Dendritic cell treated with granulocyte-macrophage colony-stimulating factor and Interleukin-4, amounts not matched to agents 40 ng/mL and 50 ng/mL, for 4 days (primary cell): ENCODE measurements around the gene TIMP3.
A peak's percentile ranks its signal among the peaks of the same experiment; 100 is the strongest.
"Not testable (repeated sequence)": the region's sequence is repeated elsewhere in the genome, so short reads cannot be mapped to it uniquely, and the experiment has no call there.

ENCODE experiments used
- H3K27ac Mint-ChIP-seq: one replicate; pipeline ENCODE4 v1.8.0; 2022; ENCODE audit warnings: mild to moderate bottlenecking, mixed read lengths
- H3K27me3 Mint-ChIP-seq: one replicate; pipeline ENCODE4 v1.8.0; 2022; ENCODE audit warnings: mild to moderate bottlenecking, mixed read lengths
- H3K36me3 Mint-ChIP-seq: one replicate; pipeline ENCODE4 v1.8.0; 2022; ENCODE audit warnings: low read depth, mixed read lengths
- H3K4me1 Mint-ChIP-seq: one replicate; pipeline ENCODE4 v1.8.0; 2022; ENCODE audit warnings: low read depth, mixed read lengths
- H3K4me3 Mint-ChIP-seq: one replicate; pipeline ENCODE4 v1.8.0; 2022; ENCODE audit warnings: mild to moderate bottlenecking, moderate library complexity, mixed read lengths
- H3K9me3 Mint-ChIP-seq: one replicate; pipeline ENCODE4 v1.8.0; 2022; ENCODE audit warnings: mixed read lengths
- intact Hi-C: fragments of 100-400 bp; cut with micrococcal nuclease; formaldehyde crosslinking; loops from one replicate; pipeline ENCODE4 v1.15.0; 2022

Gene TIMP3

GRCh38 chr22:32801537-32802236 lies at the start of gene TIMP3:
Gene TIMP3 (plus strand): TSS chr22:32801705. CDS start chr22:32802002, 297 bp downstream.
- no peaks in the 10 kb centered on the region for H3K36me3 Mint-ChIP-seq
- intact Hi-C loops: no loop called here
- no peaks in the 10 kb centered on the region for H3K9me3 Mint-ChIP-seq
- peaks cover 61% of the 10 kb centered on the region for H3K27me3 Mint-ChIP-seq
- H3K4me1 Mint-ChIP-seq: peaks cover 4% of the 10 kb centered on the region
- no peak within 1 kb of the TSS for H3K4me3 Mint-ChIP-seq
- no peak within 1 kb of the TSS for H3K27ac Mint-ChIP-seq

GRCh38 chr22:32752326-32752725 lies 49.2 kb upstream of the TIMP3 start:
- Mint-ChIP-seq H3K27me3 (peaks cover 11% of the 10 kb centered on the region), H3K4me3 (no peak overlapping the region), H3K9me3 (no peaks in the 10 kb centered on the region), H3K4me1 (peaks cover 18% of the 10 kb centered on the region), H3K36me3 (no peaks in the 10 kb centered on the region), H3K27ac (peak overlapping the region; percentile 15)
- intact Hi-C loops: no loop called here

- Mint-ChIP-seq H3K27me3 (peaks cover 11% of the 10 kb centered on the region), H3K36me3 (no peaks in the 10 kb centered on the region), H3K4me1 (peaks cover 18% of the 10 kb centered on the region), H3K27ac (peak overlapping the region; percentile 15), H3K4me3 (no peak overlapping the region), H3K9me3 (no peaks in the 10 kb centered on the region)
- intact Hi-C loops: no loop called here
These were observed 48.5 kb upstream of the TIMP3 start for GRCh38 chr22:32752816-32753520.

- peaks cover 11% of the 10 kb centered on the region for H3K27me3 Mint-ChIP-seq
- H3K4me3 Mint-ChIP-seq: no peak overlapping the region
- intact Hi-C loops: no loop called here
- no peaks in the 10 kb centered on the region for H3K9me3 Mint-ChIP-seq
- H3K36me3 Mint-ChIP-seq: no peaks in the 10 kb centered on the region
- H3K4me1 Mint-ChIP-seq: peaks cover 18% of the 10 kb centered on the region
- no peak overlapping the region for H3K27ac Mint-ChIP-seq
These were observed 47.9 kb upstream of the TIMP3 start for GRCh38 chr22:32753591-32753990.

- no peak overlapping the region for H3K27ac Mint-ChIP-seq
- H3K9me3 Mint-ChIP-seq: no peaks in the 10 kb centered on the region
- peaks cover 18% of the 10 kb centered on the region for H3K4me1 Mint-ChIP-seq
- H3K4me3 Mint-ChIP-seq: no peak overlapping the region
- H3K36me3 Mint-ChIP-seq: no peaks in the 10 kb centered on the region
- peaks cover 11% of the 10 kb centered on the region for H3K27me3 Mint-ChIP-seq
- intact Hi-C loops: no loop called here
These were observed 47.0 kb upstream of the TIMP3 start for GRCh38 chr22:32754413-32755041.

GRCh38 chr22:32757086-32757762 lies 44.3 kb upstream of the TIMP3 start:
- H3K36me3 Mint-ChIP-seq, H3K4me3 Mint-ChIP-seq, H3K27ac Mint-ChIP-seq, H3K9me3 Mint-ChIP-seq, intact Hi-C loops: not testable (repeated sequence)
- Mint-ChIP-seq H3K27me3 (peaks cover 25% of the 10 kb centered on the region), H3K4me1 (peaks cover 36% of the 10 kb centered on the region)

- Mint-ChIP-seq H3K4me3 (no peak overlapping the region), H3K9me3 (no peaks in the 10 kb centered on the region), H3K27me3 (peaks cover 34% of the 10 kb centered on the region), H3K27ac (no peak overlapping the region), H3K4me1 (peaks cover 38% of the 10 kb centered on the region), H3K36me3 (no peaks in the 10 kb centered on the region)
- intact Hi-C loops: no loop called here
These were observed 42.6 kb upstream of the TIMP3 start for GRCh38 chr22:32758866-32759385.

- Mint-ChIP-seq H3K27me3 (peaks cover 38% of the 10 kb centered on the region), H3K4me3 (no peak overlapping the region), H3K36me3 (no peaks in the 10 kb centered on the region), H3K9me3 (no peaks in the 10 kb centered on the region), H3K4me1 (peaks cover 39% of the 10 kb centered on the region), H3K27ac (no peak overlapping the region)
- intact Hi-C loops: no loop called here
These were observed 41.1 kb upstream of the TIMP3 start for GRCh38 chr22:32760396-32760795.

GRCh38 chr22:32760815-32761214 lies 40.7 kb upstream of the TIMP3 start:
- H3K27ac Mint-ChIP-seq: peak overlapping the region; percentile 35
- H3K4me1 Mint-ChIP-seq: peaks cover 42% of the 10 kb centered on the region
- no peaks in the 10 kb centered on the region for H3K9me3 Mint-ChIP-seq
- H3K36me3 Mint-ChIP-seq: no peaks in the 10 kb centered on the region
- intact Hi-C loops: no loop called here
- H3K4me3 Mint-ChIP-seq: no peak overlapping the region
- H3K27me3 Mint-ChIP-seq: peaks cover 43% of the 10 kb centered on the region

- peaks cover 44% of the 10 kb centered on the region for H3K27me3 Mint-ChIP-seq
- peak overlapping the region; percentile 35 for H3K27ac Mint-ChIP-seq
These were observed 40.1 kb upstream of the TIMP3 start for GRCh38 chr22:32761251-32761903.

GRCh38 chr22:32764330-32765131 lies 37.0 kb upstream of the TIMP3 start:
- Mint-ChIP-seq H3K4me3 (no peak overlapping the region), H3K36me3 (no peaks in the 10 kb centered on the region), H3K9me3 (no peaks in the 10 kb centered on the region), H3K27me3 (peaks cover 44% of the 10 kb centered on the region), H3K4me1 (peaks cover 42% of the 10 kb centered on the region), H3K27ac (peak overlapping the region; percentile 4)
- intact Hi-C loops: no loop called here

More at GRCh38 chr22:32761251-32761903, 40.1 kb upstream of the TIMP3 start:
- H3K4me3 Mint-ChIP-seq: no peak overlapping the region
- intact Hi-C loops: no loop called here
- no peaks in the 10 kb centered on the region for H3K9me3 Mint-ChIP-seq
- H3K4me1 Mint-ChIP-seq: peaks cover 42% of the 10 kb centered on the region
- H3K36me3 Mint-ChIP-seq: no peaks in the 10 kb centered on the region

- H3K36me3 Mint-ChIP-seq: no peaks in the 10 kb centered on the region
- peak overlapping the region; percentile 4 for H3K27ac Mint-ChIP-seq
- no peak overlapping the region for H3K4me3 Mint-ChIP-seq
- H3K27me3 Mint-ChIP-seq: peaks cover 44% of the 10 kb centered on the region
- H3K9me3 Mint-ChIP-seq: no peaks in the 10 kb centered on the region
- intact Hi-C loops: no loop called here
- peaks cover 42% of the 10 kb centered on the region for H3K4me1 Mint-ChIP-seq
These were observed 36.3 kb upstream of the TIMP3 start for GRCh38 chr22:32765132-32765618.

- intact Hi-C loops: no loop called here
- no peaks in the 10 kb centered on the region for H3K9me3 Mint-ChIP-seq
These were observed 29.7 kb upstream of the TIMP3 start for GRCh38 chr22:32771756-32772155.

More at GRCh38 chr22:32771756-32772155, 29.7 kb upstream of the TIMP3 start:
- H3K27me3 Mint-ChIP-seq: peaks cover 8% of the 10 kb centered on the region
- H3K4me3 Mint-ChIP-seq: no peak overlapping the region
- H3K27ac Mint-ChIP-seq: no peak overlapping the region
- H3K4me1 Mint-ChIP-seq: no peaks in the 10 kb centered on the region
- no peaks in the 10 kb centered on the region for H3K36me3 Mint-ChIP-seq
